ENCODE data around the gene ACTR3C. TPM values are rescaled to one million over a fixed set of nuclear protein-coding genes. Genes with fewer than 3 reads are reported as not detected.
"Not testable (repeated sequence)": the region's sequence is repeated elsewhere in the genome, so short reads cannot be mapped to it uniquely, and the experiment has no call there.

ACTR3C gene
- total RNA-seq, 1 experiment from 2014 or later, result 0.48 TPM

- H3K9me2 ChIP-seq (replicated peaks; ENCODE audit: insufficient read depth, low read length); H3K4me2 ChIP-seq (ENCODE audit: low read depth, low read length, poor library complexity, severe bottlenecking); H4K20me1 ChIP-seq (ENCODE audit: insufficient read depth, low read depth, low read length); H3K79me2 ChIP-seq (ENCODE audit: low read length); H3K27me3 ChIP-seq (ENCODE audit: low read length); H3K9me3 ChIP-seq (ENCODE audit: low read length); H3K9ac ChIP-seq (ENCODE audit: low read length); H3K36me3 ChIP-seq (ENCODE audit: insufficient read depth, low read length); H3K4me3 ChIP-seq (ENCODE audit: low read length); H3K4me1 ChIP-seq (ENCODE audit: low read length); H2AFZ ChIP-seq (ENCODE audit: low read length); H3K27ac ChIP-seq (ENCODE audit: low read length); DNase-seq: not testable (repeated sequence)
Measured at GRCh38 chr7:150297978-150298377, 25.4 kb downstream of the ACTR3C start.

- H3K27me3 ChIP-seq (ENCODE audit: low read length); H3K9ac ChIP-seq (ENCODE audit: low read length); H3K36me3 ChIP-seq (ENCODE audit: insufficient read depth, low read length); H3K4me1 ChIP-seq (ENCODE audit: low read length); H4K20me1 ChIP-seq (ENCODE audit: insufficient read depth, low read depth, low read length); H3K79me2 ChIP-seq (ENCODE audit: low read length); H3K4me3 ChIP-seq (ENCODE audit: low read length); H2AFZ ChIP-seq (ENCODE audit: low read length); H3K9me2 ChIP-seq (replicated peaks; ENCODE audit: insufficient read depth, low read length); H3K9me3 ChIP-seq (ENCODE audit: low read length); H3K27ac ChIP-seq (ENCODE audit: low read length); H3K4me2 ChIP-seq (ENCODE audit: low read depth, low read length, poor library complexity, severe bottlenecking); DNase-seq: not testable (repeated sequence)
Measured at GRCh38 chr7:150296802-150297201, 26.5 kb downstream of the ACTR3C start.

GRCh38 chr7:150295614-150296013 is 27.7 kb downstream of the ACTR3C start:
- not testable (repeated sequence) for H3K36me3 ChIP-seq (ENCODE audit: insufficient read depth, low read length); DNase-seq; H3K4me3 ChIP-seq (ENCODE audit: low read length); H3K4me1 ChIP-seq (ENCODE audit: low read length); H2AFZ ChIP-seq (ENCODE audit: low read length); H3K79me2 ChIP-seq (ENCODE audit: low read length); H3K4me2 ChIP-seq (ENCODE audit: low read depth, low read length, poor library complexity, severe bottlenecking); H3K27ac ChIP-seq (ENCODE audit: low read length); H4K20me1 ChIP-seq (ENCODE audit: insufficient read depth, low read depth, low read length); H3K9me3 ChIP-seq (ENCODE audit: low read length); H3K9me2 ChIP-seq (replicated peaks; ENCODE audit: insufficient read depth, low read length); H3K9ac ChIP-seq (ENCODE audit: low read length); H3K27me3 ChIP-seq (ENCODE audit: low read length)

- H3K9me2 ChIP-seq (replicated peaks; ENCODE audit: insufficient read depth, low read length); H3K27ac ChIP-seq (ENCODE audit: low read length); H3K79me2 ChIP-seq (ENCODE audit: low read length); H3K27me3 ChIP-seq (ENCODE audit: low read length); H4K20me1 ChIP-seq (ENCODE audit: insufficient read depth, low read depth, low read length); H3K4me2 ChIP-seq (ENCODE audit: low read depth, low read length, poor library complexity, severe bottlenecking); DNase-seq; H2AFZ ChIP-seq (ENCODE audit: low read length); H3K4me3 ChIP-seq (ENCODE audit: low read length); H3K9me3 ChIP-seq (ENCODE audit: low read length); H3K4me1 ChIP-seq (ENCODE audit: low read length); H3K36me3 ChIP-seq (ENCODE audit: insufficient read depth, low read length); H3K9ac ChIP-seq (ENCODE audit: low read length): not testable (repeated sequence)
Measured at GRCh38 chr7:150295027-150295426, 28.3 kb downstream of the ACTR3C start.

- not testable (repeated sequence) for H3K9ac ChIP-seq (ENCODE audit: low read length); H3K4me3 ChIP-seq (ENCODE audit: low read length); H3K9me2 ChIP-seq (replicated peaks; ENCODE audit: insufficient read depth, low read length)
Measured at GRCh38 chr7:150290317-150290716, 33.0 kb downstream of the ACTR3C start.

GRCh38 chr7:150288816-150289215 is 34.5 kb downstream of the ACTR3C start:
- not testable (repeated sequence) for H3K27ac ChIP-seq (ENCODE audit: low read length); H3K79me2 ChIP-seq (ENCODE audit: low read length); H3K4me3 ChIP-seq (ENCODE audit: low read length); H3K9ac ChIP-seq (ENCODE audit: low read length); DNase-seq; H3K4me1 ChIP-seq (ENCODE audit: low read length); H3K36me3 ChIP-seq (ENCODE audit: insufficient read depth, low read length); H3K9me2 ChIP-seq (replicated peaks; ENCODE audit: insufficient read depth, low read length); H3K9me3 ChIP-seq (ENCODE audit: low read length); H3K27me3 ChIP-seq (ENCODE audit: low read length); H4K20me1 ChIP-seq (ENCODE audit: insufficient read depth, low read depth, low read length); H3K4me2 ChIP-seq (ENCODE audit: low read depth, low read length, poor library complexity, severe bottlenecking); H2AFZ ChIP-seq (ENCODE audit: low read length)

More at GRCh38 chr7:150290317-150290716, 33.0 kb downstream of the ACTR3C start:
- not testable (repeated sequence) for H3K27me3 ChIP-seq (ENCODE audit: low read length); H3K4me2 ChIP-seq (ENCODE audit: low read depth, low read length, poor library complexity, severe bottlenecking); DNase-seq; H3K36me3 ChIP-seq (ENCODE audit: insufficient read depth, low read length); H3K79me2 ChIP-seq (ENCODE audit: low read length); H3K4me1 ChIP-seq (ENCODE audit: low read length); H3K27ac ChIP-seq (ENCODE audit: low read length); H2AFZ ChIP-seq (ENCODE audit: low read length); H3K9me3 ChIP-seq (ENCODE audit: low read length); H4K20me1 ChIP-seq (ENCODE audit: insufficient read depth, low read depth, low read length)

GRCh38 chr7:150287815-150288214 is 35.5 kb downstream of the ACTR3C start:
- not testable (repeated sequence) for H3K4me3 ChIP-seq (ENCODE audit: low read length)

GRCh38 chr7:150285849-150286754 is 37.2 kb downstream of the ACTR3C start:
- H4K20me1 ChIP-seq (ENCODE audit: insufficient read depth, low read depth, low read length); H3K9ac ChIP-seq (ENCODE audit: low read length); H3K4me1 ChIP-seq (ENCODE audit: low read length); H3K4me3 ChIP-seq (ENCODE audit: low read length); H3K9me3 ChIP-seq (ENCODE audit: low read length); H3K9me2 ChIP-seq (replicated peaks; ENCODE audit: insufficient read depth, low read length); H3K36me3 ChIP-seq (ENCODE audit: insufficient read depth, low read length); H3K27me3 ChIP-seq (ENCODE audit: low read length); H3K79me2 ChIP-seq (ENCODE audit: low read length); H2AFZ ChIP-seq (ENCODE audit: low read length); H3K27ac ChIP-seq (ENCODE audit: low read length); H3K4me2 ChIP-seq (ENCODE audit: low read depth, low read length, poor library complexity, severe bottlenecking): not testable (repeated sequence)
- peak; percentile 53 for DNase-seq

More at GRCh38 chr7:150287815-150288214, 35.5 kb downstream of the ACTR3C start:
- not testable (repeated sequence) for DNase-seq; H3K79me2 ChIP-seq (ENCODE audit: low read length); H3K9me3 ChIP-seq (ENCODE audit: low read length); H3K27me3 ChIP-seq (ENCODE audit: low read length); H3K36me3 ChIP-seq (ENCODE audit: insufficient read depth, low read length); H3K9me2 ChIP-seq (replicated peaks; ENCODE audit: insufficient read depth, low read length); H3K4me1 ChIP-seq (ENCODE audit: low read length); H3K27ac ChIP-seq (ENCODE audit: low read length); H2AFZ ChIP-seq (ENCODE audit: low read length); H3K9ac ChIP-seq (ENCODE audit: low read length); H3K4me2 ChIP-seq (ENCODE audit: low read depth, low read length, poor library complexity, severe bottlenecking); H4K20me1 ChIP-seq (ENCODE audit: insufficient read depth, low read depth, low read length)
